Aorta (tissue), 5 donors: ENCODE results near the gene ANKLE2. TPM values are rescaled to one million over a fixed set of nuclear protein-coding genes. Genes with fewer than 3 reads are reported as not detected.
"Not testable (repeated sequence)": the region's sequence is repeated elsewhere in the genome, so short reads cannot be mapped to it uniquely, and the experiment has no call there.

Experiments used
- ATAC-seq: fragments of 200-7000 bp; cut with Tn5 transposase; one replicate; pipeline ENCODE4 v1.9.1; 2022; ENCODE audit warnings: moderate library complexity; ENCODE audit not compliant: low FRiP score
- DNase-seq, 2 donors: peaks; one replicate each; pipeline ENCODE4 v3.0.0-alpha.2; 2020
- H3K27ac ChIP-seq, 2 donors: one replicate each; pipeline ENCODE4 v1.5.1; 2013; ENCODE audit warnings: low read length in 2 of 2, mild to moderate bottlenecking in 2 of 2, moderate library complexity in 2 of 2, control low read depth in 1 of 2, inconsistent platforms in 1 of 2, low read depth in 1 of 2
- H3K27me3 ChIP-seq, 2 donors: one replicate each; pipeline ENCODE4 v1.6.1; 2013; ENCODE audit warnings: control low read depth in 1 of 2, low read length in 1 of 2, mild to moderate bottlenecking in 1 of 2, moderate library complexity in 1 of 2; ENCODE audit not compliant: insufficient read depth in 2 of 2, control insufficient read depth in 1 of 2
- H3K36me3 ChIP-seq, 2 donors: one replicate each; pipeline ENCODE4 v1.6.1; 2013; ENCODE audit warnings: control low read depth in 1 of 2, low read length in 1 of 2, mild to moderate bottlenecking in 1 of 2; ENCODE audit not compliant: insufficient read depth in 2 of 2, control insufficient read depth in 1 of 2
- H3K4me1 ChIP-seq, 2 donors: one replicate each; pipeline ENCODE4 v1.6.1; 2013; ENCODE audit warnings: low read length in 2 of 2, control low read depth in 1 of 2, mild to moderate bottlenecking in 1 of 2, moderate library complexity in 1 of 2; ENCODE audit not compliant: insufficient read depth in 2 of 2, control insufficient read depth in 1 of 2
- H3K4me3 ChIP-seq, 2 donors: one replicate each; pipeline ENCODE4 v1.5.1; 2013; ENCODE audit warnings: low read length in 2 of 2, control low read depth in 1 of 2, mild to moderate bottlenecking in 1 of 2
- H3K9me3 ChIP-seq: one replicate; pipeline ENCODE4 v1.6.1; 2013; ENCODE audit warnings: mild to moderate bottlenecking, low read length; ENCODE audit not compliant: control insufficient read depth
- WGBS, 2 donors: extraction: QIAGEN DNeasy Blood & Tissue Kit; methylation state at CpG; one replicate each; pipeline ENCODE4 v1.1.7; 2013; 5-methylcytosine and 5-hydroxymethylcytosine counted together
- intact Hi-C, 2 donors: fragments of 100-400 bp; cut with DNase I; formaldehyde crosslinking; loops; one replicate each; pipeline versions ENCODE4 v1.14.2 to v1.15.0; 2022
- polyA plus RNA-seq, 2 donors: library from polyadenylated mRNA; stranded (reverse); fragments of 200-250 nt; gene quantifications; one replicate each; pipeline ENCODE4 v1.2.3, GENCODE V29; 2013
- total RNA-seq, 2 donors: library from RNA; stranded (reverse); fragmentation: NEBNext Ultra II Directional; extraction: Animal tissue kit (Norgen Biotek cat#: 25700); gene quantifications; one replicate each; pipeline ENCODE4 v1.2.1, GENCODE V29; 2021
- donor health status: healthy with polysubstance abuse.
- donor health status: Bipolar disorder and iron deficiency.
- donor health status: DM: no; HTN: no; CAD: no.
- donor health status: DM: no; HTN: no; CAD: no.
- donor health status: DM: yes; HTN: yes; CAD: no.

The ANKLE2 gene
- total and polyA plus RNA-seq, 4 donors, result 7.6 to 65.1 (median 53.9) TPM

DNA sequence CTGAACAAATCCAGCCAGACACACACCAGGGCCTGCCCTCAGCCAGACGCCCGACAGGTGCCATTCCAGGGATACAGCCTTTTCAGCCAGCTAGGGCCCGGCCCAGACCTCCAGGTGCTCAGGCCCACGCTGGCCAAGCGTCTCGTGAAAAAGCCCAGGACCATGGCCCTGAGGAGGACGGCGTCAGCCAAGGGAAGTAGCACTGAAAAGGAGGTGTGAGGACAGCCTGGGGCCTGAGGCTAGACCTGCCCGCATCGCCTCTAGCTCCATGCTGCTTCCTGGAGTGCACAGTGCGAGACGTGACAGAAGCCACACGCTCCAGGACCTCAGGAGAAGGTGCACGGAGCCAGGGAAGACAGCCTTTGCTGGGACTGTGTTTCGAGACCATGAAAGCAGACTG, 37.2 kb upstream of the ANKLE2 start:
- Histone ChIP-seq H3K4me1 (no peaks in the 10 kb centered on the region), H3K27me3 (no peaks in the 10 kb centered on the region), H3K4me3 (no peak overlapping the region), H3K27ac (no peak overlapping the region), H3K36me3 (peaks cover 0 to 18% of the 10 kb centered on the region in 2 donors), H3K9me3 (no peaks in the 10 kb centered on the region)
- intact Hi-C loops, result no loop called here
- DNase-seq (no peak), ATAC-seq (no peak)
- WGBS, 2 donors, result 91 to 92% methylated on average over 15 of the region's 15 CpGs

DNA sequence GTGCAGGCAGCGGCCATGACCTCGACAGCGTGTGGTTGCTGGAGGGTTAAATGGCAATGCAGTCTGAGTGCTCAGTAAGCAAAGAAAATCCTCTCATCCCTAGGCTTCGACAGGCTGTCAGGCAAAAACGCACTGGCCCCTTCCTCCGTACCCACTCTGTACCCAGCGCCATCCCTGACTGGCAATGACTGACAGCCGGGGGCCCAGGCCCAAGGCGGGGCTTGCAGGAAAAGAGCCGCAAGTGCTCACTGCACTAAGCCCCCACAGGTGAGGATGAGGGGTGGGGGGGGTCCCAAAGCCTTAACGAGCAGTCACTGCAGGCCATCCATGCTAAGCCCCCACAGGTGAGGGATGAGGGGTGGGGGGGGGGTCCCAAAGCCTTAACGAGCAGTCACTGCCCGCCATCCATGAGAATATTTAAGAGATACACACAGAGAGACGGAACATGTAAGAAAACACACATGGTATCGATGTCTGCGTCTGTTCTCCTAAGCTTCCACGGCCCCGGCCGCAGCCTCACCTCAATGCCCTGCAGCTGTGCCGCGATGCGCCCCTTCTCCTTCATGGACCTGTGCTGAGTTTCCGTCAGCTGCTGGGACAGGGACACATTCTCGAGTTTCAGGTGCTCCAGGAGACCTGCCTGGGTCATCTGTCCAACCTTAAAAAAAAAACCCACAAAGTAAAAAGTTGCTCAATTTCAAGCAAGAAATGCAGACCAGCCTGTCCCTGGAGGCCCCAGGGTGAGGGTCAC, 36.4 kb upstream of the ANKLE2 start:
- Histone ChIP-seq H3K4me3 (no peak overlapping the region), H3K27ac (no peak overlapping the region), H3K4me1 (no peaks in the 10 kb centered on the region), H3K27me3 (no peaks in the 10 kb centered on the region), H3K9me3 (no peaks in the 10 kb centered on the region), H3K36me3 (peaks cover 0 to 14% of the 10 kb centered on the region in 2 donors)
- 91 to 92% methylated on average over 24 of the region's 24 CpGs for WGBS, 2 donors
- ATAC-seq (no peak), DNase-seq (no peak)
- intact Hi-C loops, result no loop called here

DNA sequence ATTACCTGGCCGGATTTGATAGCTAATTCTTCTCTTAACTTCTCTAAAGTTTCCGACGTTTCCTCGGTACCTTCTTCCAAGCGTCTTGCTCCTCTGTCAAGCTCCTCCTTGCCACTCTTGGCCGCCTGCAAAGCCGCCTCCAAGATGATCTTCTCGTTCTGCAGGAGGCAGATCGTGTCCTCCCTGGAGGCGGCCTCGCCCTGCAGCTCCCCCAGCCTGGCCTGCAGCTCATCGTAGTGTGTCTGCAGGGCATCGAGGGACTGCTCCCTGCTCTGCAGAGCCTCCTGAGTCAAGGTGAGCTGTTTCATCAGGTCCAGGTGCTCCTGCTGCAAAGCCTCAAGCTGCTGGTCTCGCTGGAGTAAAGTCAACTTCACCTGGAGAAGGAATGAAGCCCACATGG, 34.2 kb upstream of the ANKLE2 start:
- ATAC-seq (no peak), DNase-seq (no peak)
- H3K4me1 ChIP-seq, result no peaks in the 10 kb centered on the region
- intact Hi-C loops, result no loop called here
- H3K9me3 ChIP-seq, result no peaks in the 10 kb centered on the region
- no peaks in the 10 kb centered on the region for H3K27me3 ChIP-seq
- H3K27ac ChIP-seq, result no peak overlapping the region
- H3K36me3 ChIP-seq, result peaks cover 0 to 11% of the 10 kb centered on the region in 2 donors
- no peak overlapping the region for H3K4me3 ChIP-seq
- WGBS, 2 donors, result 94 to 98% methylated on average over 14 of the region's 14 CpGs

DNA sequence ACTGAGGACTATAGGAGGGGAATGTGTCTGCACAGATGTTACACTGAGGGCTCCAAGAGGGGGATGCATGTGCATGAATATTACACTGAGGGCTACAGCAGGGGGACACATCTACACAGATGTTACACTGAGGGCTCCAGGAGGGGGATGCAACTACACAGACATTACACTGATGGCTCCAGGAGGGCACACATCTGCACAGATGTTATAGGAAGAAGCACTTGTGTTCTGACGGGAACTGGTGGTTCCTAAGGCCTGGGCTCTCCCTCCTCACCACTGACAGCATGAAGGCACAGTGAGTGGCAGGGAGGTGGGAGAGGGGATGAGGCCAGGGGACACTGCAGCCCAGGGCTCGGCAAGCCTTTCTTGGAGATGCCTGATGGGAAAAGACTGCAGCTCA, 30.3 kb upstream of the ANKLE2 start:
- H3K4me3 ChIP-seq, intact Hi-C loops, H3K9me3 ChIP-seq, H3K4me1 ChIP-seq, DNase-seq, ATAC-seq, H3K27me3 ChIP-seq, H3K36me3 ChIP-seq, H3K27ac ChIP-seq: not testable (repeated sequence)
- WGBS, 2 donors, result 87 to 95% methylated on average over 2 of the region's 2 CpGs

DNA sequence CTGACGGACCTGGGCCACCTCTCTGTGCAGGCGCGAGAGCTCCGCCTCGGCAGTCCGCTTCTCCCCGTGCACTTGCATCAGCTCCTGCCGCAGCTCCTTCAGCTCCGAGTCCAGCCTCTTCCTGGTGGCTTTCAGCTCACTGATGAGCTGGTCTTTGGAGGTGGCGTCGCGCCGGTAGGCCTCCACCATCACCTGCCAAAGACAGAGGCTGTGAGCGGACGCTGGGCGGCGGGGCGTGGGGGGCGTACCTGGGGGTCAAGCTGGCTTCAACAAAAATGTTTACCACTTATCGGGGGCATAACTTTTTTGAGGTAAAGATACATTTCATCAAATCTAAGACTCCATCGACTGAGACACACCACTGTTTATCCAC, 27.5 kb upstream of the ANKLE2 start:
- DNase-seq (no peak), ATAC-seq (no peak)
- no peaks in the 10 kb centered on the region for H3K9me3 ChIP-seq
- H3K36me3 ChIP-seq, result peaks cover 0 to 9% of the 10 kb centered on the region in 2 donors
- H3K27ac ChIP-seq, result no peak overlapping the region
- H3K4me1 ChIP-seq, result no peaks in the 10 kb centered on the region
- intact Hi-C loops, result no loop called here
- no peaks in the 10 kb centered on the region for H3K27me3 ChIP-seq
- H3K4me3 ChIP-seq, result no peak overlapping the region
- 95 to 96% methylated on average over 19 to 21 of the region's 21 CpGs for WGBS, 2 donors

DNA sequence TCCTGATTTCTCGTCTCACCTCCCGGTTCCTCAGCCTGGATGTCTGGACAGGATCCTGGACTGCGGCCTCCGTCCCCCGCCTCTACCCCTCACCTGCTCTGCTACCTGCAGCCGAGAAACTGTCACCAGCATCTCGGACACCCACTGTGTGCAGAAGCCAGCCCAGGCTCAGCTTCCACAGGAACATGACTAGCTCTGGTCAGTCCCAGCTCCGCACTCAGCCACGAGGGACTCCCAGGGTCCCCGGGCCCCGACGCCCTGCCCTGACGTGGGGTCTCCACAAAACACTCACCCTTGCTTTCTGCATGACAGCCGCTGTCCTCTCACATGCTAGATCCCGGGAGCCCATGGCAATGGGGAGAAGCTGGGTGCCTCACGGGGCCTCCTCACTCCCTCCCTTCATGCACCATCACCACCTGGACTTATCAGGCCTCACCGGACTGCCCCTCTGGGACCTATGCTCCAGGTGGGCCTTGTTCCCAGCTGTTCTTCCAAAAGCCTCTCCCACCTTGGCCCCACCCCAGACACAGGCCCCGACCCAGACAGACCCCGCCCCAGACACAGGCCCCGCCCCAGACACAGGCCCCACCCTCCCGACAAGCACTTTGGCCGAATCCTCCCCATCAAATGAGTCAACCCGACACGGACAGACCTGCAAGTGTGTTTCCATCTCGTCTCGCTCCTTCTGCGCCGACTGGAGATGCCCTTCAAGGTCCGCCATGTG, 26.9 kb upstream of the ANKLE2 start:
- intact Hi-C loops, result no loop called here
- no peak for ATAC-seq

DNA sequence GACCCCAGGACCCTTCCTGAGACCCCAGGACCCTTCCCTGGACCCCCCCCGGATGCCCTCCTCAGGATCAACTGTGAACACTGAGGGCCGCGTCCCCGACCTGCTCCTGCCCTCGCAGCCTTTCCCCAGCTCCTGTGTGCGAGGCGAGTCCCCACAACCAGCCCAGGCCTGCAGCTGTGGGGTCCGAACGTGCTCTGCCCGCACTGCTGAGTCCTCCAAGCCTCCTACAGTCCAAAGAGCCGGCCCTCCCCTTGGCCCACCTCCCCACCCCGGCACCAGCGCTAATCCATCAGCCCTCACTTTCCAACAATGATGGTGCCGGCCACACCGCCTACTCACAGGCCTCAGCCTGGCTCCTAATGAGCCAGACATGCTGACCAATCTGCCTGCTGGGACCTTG, 26.2 kb upstream of the ANKLE2 start:
- ATAC-seq, result no peak
- intact Hi-C loops, result no loop called here
- Histone ChIP-seq H3K9me3 (no peaks in the 10 kb centered on the region), H3K4me1 (no peaks in the 10 kb centered on the region), H3K27me3 (no peaks in the 10 kb centered on the region), H3K27ac (no peak overlapping the region), H3K4me3 (no peak overlapping the region), H3K36me3 (peaks cover 0 to 17% of the 10 kb centered on the region in 2 donors)
- no peak for DNase-seq
- 91 to 93% methylated on average over 15 of the region's 15 CpGs for WGBS, 2 donors

More for the DNA sequence above, 26.9 kb upstream of the ANKLE2 start:
- Histone ChIP-seq H3K27me3 (no peaks in the 10 kb centered on the region), H3K9me3 (no peaks in the 10 kb centered on the region), H3K27ac (no peak overlapping the region), H3K4me3 (no peak overlapping the region), H3K36me3 (peaks cover 0 to 13% of the 10 kb centered on the region in 2 donors), H3K4me1 (no peaks in the 10 kb centered on the region)
- WGBS, 2 donors, result 93 to 96% methylated on average over 28 to 29 of the region's 29 CpGs
- no peak for DNase-seq

DNA sequence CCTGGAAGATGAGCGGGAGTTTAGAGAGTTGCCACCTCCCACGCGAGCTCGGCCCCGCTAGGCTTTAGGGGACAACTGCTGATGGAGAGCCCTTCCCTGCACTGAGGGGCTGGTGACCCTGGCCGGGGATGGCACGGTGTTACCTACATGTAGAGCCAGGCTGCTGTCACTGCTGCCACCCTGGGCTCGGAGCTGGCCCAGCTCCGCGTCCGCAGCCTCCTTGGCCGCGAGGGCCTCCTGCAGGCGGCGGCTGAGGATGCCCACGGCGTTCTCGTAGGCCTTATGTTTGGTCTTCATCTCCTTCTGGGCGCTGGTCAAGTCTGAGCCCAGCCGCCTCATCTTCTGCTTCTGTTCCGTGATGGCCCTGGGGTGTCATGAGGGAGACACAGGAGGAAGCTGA, 24.6 kb upstream of the ANKLE2 start:
- ATAC-seq (no peak), DNase-seq (no peak)
- H3K27ac ChIP-seq, result no peak overlapping the region
- intact Hi-C loops, result no loop called here
- 94 to 97% methylated on average over 21 of the region's 21 CpGs for WGBS, 2 donors
- H3K4me1 ChIP-seq, result no peaks in the 10 kb centered on the region
- peaks cover 0 to 20% of the 10 kb centered on the region in 2 donors for H3K36me3 ChIP-seq
- no peaks in the 10 kb centered on the region for H3K27me3 ChIP-seq
- no peak overlapping the region for H3K4me3 ChIP-seq
- H3K9me3 ChIP-seq, result no peaks in the 10 kb centered on the region

DNA sequence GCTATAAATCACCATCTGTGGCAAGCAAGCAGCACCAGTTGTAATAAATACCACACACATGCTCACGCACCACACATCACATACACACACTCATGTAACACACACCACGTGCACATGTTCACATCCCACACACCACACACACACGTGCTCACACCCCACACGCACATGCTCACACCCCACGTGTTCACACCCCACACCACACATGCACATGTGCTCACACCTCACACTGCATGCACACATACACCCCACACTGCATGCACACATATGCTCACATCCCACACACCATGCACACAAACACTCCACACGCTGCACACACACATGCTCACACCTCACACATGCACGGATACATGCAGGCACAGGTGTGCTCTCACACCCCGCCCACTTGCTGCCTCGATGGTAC, 22.9 kb upstream of the ANKLE2 start:
- whole genome bisulfite sequencing, 2 donors, result 79 to 80% methylated on average over 9 of the region's 9 CpGs
- Histone ChIP-seq H3K27ac (no peak overlapping the region), H3K4me3 (no peak overlapping the region), H3K36me3 (peaks cover 0 to 25% of the 10 kb centered on the region in 2 donors), H3K9me3 (no peaks in the 10 kb centered on the region), H3K27me3 (no peaks in the 10 kb centered on the region), H3K4me1 (no peaks in the 10 kb centered on the region)
- DNase-seq, result no peak
- no peak for ATAC-seq
- intact Hi-C loops, result no loop called here
